GM23248 (cell line): ENCODE results near the gene ZNF831. TPM values are rescaled to one million over a fixed set of nuclear protein-coding genes. Genes with fewer than 3 reads are reported as not detected.

Experiments
- DNase-seq: peaks from one replicate; pipeline ENCODE4 v3.0.0-alpha.2; 2015
- H2AFZ ChIP-seq: fragments of 200-600 bp; sonication (generic); 2 replicates; pipeline ENCODE4 v1.6.1; 2016; ENCODE audit warnings: antibody characterized with exemption
- H3F3A ChIP-seq: fragments of 200-600 bp; sonication (generic); 2 replicates; pipeline ENCODE4 v1.6.1; 2016; ENCODE audit warnings: mild to moderate bottlenecking, antibody characterized with exemption, mixed run types; ENCODE audit not compliant: insufficient read depth
- H3K27ac ChIP-seq: fragments of 200-600 bp; sonication (generic); 2 replicates; pipeline ENCODE4 v1.5.1; 2016; ENCODE audit warnings: mild to moderate bottlenecking
- H3K27me3 ChIP-seq: fragments of 200-600 bp; sonication (generic); replicated peaks from 2 replicates; pipeline ENCODE4 v1.6.1; 2016; ENCODE audit warnings: mild to moderate bottlenecking; ENCODE audit not compliant: insufficient read depth
- H3K36me3 ChIP-seq: fragments of 200-600 bp; sonication (generic); 2 replicates; pipeline ENCODE4 v1.6.1; 2016; ENCODE audit warnings: low read depth, mild to moderate bottlenecking
- H3K4me1 ChIP-seq: fragments of 200-600 bp; sonication (generic); 2 replicates; pipeline ENCODE4 v1.6.1; 2016; ENCODE audit warnings: mild to moderate bottlenecking; ENCODE audit not compliant: insufficient read depth
- H3K4me2 ChIP-seq: fragments of 200-600 bp; sonication (generic); one replicate; pipeline ENCODE4 v1.6.1; 2016; ENCODE audit warnings: mild to moderate bottlenecking; ENCODE audit not compliant: unreplicated experiment
- H3K4me3 ChIP-seq: fragments of 200-600 bp; sonication (generic); 2 replicates; pipeline ENCODE4 v1.5.1; 2016; ENCODE audit warnings: mild to moderate bottlenecking
- H3K79me2 ChIP-seq: fragments of 200-600 bp; sonication (generic); 2 replicates; pipeline ENCODE4 v1.6.1; 2016; ENCODE audit warnings: mild to moderate bottlenecking; ENCODE audit not compliant: insufficient read depth
- H3K9ac ChIP-seq: fragments of 200-600 bp; sonication (generic); 2 replicates; pipeline ENCODE4 v1.6.1; 2016; ENCODE audit warnings: mild to moderate bottlenecking
- H3K9me2 ChIP-seq: fragments of 200-600 bp; sonication (generic); 2 replicates; pipeline ENCODE4 v1.6.1; 2016; ENCODE audit warnings: mixed run types, mild to moderate bottlenecking, moderate library complexity; ENCODE audit not compliant: insufficient read depth
- H3K9me3 ChIP-seq: fragments of 200-600 bp; sonication (generic); one replicate; pipeline ENCODE4 v1.6.1; 2017; ENCODE audit warnings: low read depth
- H4K20me1 ChIP-seq: fragments of 200-600 bp; sonication (generic); 2 replicates; pipeline ENCODE4 v1.6.0; 2016; ENCODE audit not compliant: insufficient read depth
- EZH2 ChIP-seq: fragments of 200-600 bp; sonication (generic); IDR thresholded peaks from 2 replicates; pipeline ENCODE4 v1.6.1; 2018; ENCODE audit warnings: antibody characterized with exemption, mild to moderate bottlenecking; ENCODE audit not compliant: insufficient read depth, poor library complexity, severe bottlenecking
- EZH2phosphoT487 ChIP-seq: fragments of 200-600 bp; sonication (generic); IDR thresholded peaks from 2 replicates; pipeline ENCODE4 v1.6.1; 2018; ENCODE audit warnings: antibody characterized with exemption, moderate library complexity, mild to moderate bottlenecking, low read depth; ENCODE audit not compliant: insufficient read depth
- WGBS, 2 experiments: methylation state at CpG; one replicate each; pipeline ENCODE4 v1.1.6; 2015 to 2017; ENCODE audit warnings: low lambda C conversion rate in 2 of 2, low coverage in 1 of 2; ENCODE audit errors: missing lambda C conversion rate in 2 of 2; 5-methylcytosine and 5-hydroxymethylcytosine counted together
- in situ Hi-C: fragments of 300-500 bp; cut with MboI; formaldehyde crosslinking; loops from 2 replicates; pipeline ENCODE4 v1.15.0; 2020
- polyA plus RNA-seq: library from polyadenylated mRNA; unstranded; fragments of >200 nt; fragmentation: Nextera tagmentation; extraction: Ambion mirVana; gene quantifications from 2 replicates; pipeline ENCODE4 v1.2.1, GENCODE V29; 2016
- total RNA-seq: library from RNA; depleted of rRNA; stranded (reverse); fragments of >200 nt; shearing (Covaris generic); gene quantifications from 2 replicates; pipeline ENCODE4 v1.2.3, GENCODE V29; 2014

ZNF831 gene
- total and polyA plus RNA-seq, 2 experiments from 2014 or later = not detected

DNA sequence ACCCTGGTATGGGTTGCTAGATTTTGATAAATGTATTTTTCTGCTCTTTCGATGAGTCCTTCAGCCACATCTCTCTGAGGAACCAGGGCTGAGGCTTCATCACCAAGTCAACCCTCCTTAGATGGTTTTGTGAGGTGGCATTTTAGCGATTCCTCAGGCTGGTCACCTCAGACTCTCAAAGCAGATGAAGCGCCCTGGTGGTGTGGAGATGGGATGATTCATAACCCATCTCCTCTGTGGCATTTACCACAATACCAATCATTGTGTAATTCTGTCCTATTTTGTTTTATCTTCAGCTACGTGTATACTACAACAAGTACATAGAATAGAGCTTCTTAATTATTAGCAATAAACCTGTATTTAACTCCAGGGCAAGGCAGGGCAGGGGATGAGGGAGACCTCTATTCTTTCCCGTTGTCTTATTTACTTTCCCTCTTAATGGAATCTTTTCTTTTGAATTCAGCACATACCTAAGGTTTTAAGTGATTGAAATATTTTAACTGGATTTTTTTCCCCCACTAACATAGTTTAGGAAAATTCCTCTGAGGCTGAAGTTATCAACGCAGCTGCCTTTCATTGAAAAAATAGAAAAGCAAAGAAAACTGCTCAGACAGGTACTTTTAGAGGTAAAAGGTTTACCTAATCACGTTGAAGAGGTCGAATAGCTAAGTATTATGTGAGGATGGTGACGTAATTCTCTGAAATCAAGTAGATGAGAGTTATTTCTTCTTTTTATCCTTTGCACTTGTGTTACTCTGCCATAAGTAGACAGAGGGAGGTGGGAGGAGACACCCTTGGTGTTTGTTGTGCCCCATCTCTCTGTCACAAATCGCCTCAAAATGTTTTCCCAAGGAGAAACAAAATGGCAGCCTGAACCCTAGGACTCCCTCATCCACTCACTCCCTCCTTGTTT, 79.3 kb downstream of the ZNF831 start:
- TF ChIP-seq EZH2phosphoT487 = no peak
- no peak overlapping the region for H3K4me2 ChIP-seq
- H3K9me3 ChIP-seq = no peaks in the 10 kb centered on the region
- no peaks in the 10 kb centered on the region for H3K4me1 ChIP-seq
- WGBS, 2 experiments = 33 to 36% methylated on average over 10 of the region's 10 CpGs
- in situ Hi-C loops = no loop called here
- H3K27me3 ChIP-seq = peaks cover 24% of the 10 kb centered on the region; the same call in 1 of the 2 replicates
- H3K9ac ChIP-seq = no peak overlapping the region
- no peaks in the 10 kb centered on the region for H3K9me2 ChIP-seq
- H4K20me1 ChIP-seq = no peaks in the 10 kb centered on the region
- H3K4me3 ChIP-seq = no peak overlapping the region
- DNase-seq = peak; percentile 4
- no peaks in the 10 kb centered on the region for H3K79me2 ChIP-seq
- H3F3A ChIP-seq = 0 out of 2 replicates have a peak, but pooled peaks cover 5% of the 10 kb centered on the region
- H3K36me3 ChIP-seq = no peaks in the 10 kb centered on the region
- H3K27ac ChIP-seq = no peak overlapping the region
- no peak overlapping the region for H2AFZ ChIP-seq

- Histone ChIP-seq H3K9me2 (no peaks in the 10 kb centered on the region), H3K4me3 (no peak overlapping the region), H2AFZ (no peak overlapping the region), H3K27me3 (peaks cover 24% of the 10 kb centered on the region), H3K79me2 (no peaks in the 10 kb centered on the region), H3F3A (0 out of 2 replicates have a peak, but pooled peaks cover 7% of the 10 kb centered on the region), H3K9me3 (no peaks in the 10 kb centered on the region), H3K4me1 (no peaks in the 10 kb centered on the region), H3K36me3 (no peaks in the 10 kb centered on the region), H3K4me2 (no peak overlapping the region), H4K20me1 (no peaks in the 10 kb centered on the region), H3K27ac (no peak overlapping the region), H3K9ac (no peak overlapping the region)
- TF ChIP-seq EZH2 = no peak
- TF ChIP-seq EZH2phosphoT487 = no peak
- in situ Hi-C loops = no loop called here
- WGBS, 2 experiments = 20 to 24% methylated on average over 8 of the region's 8 CpGs
- no peak for DNase-seq
Measured at GRCh38 chr20:59246691-59247400, 83.2 kb downstream of the ZNF831 start.

GRCh38 chr20:59247731-59248684, 84.4 kb downstream of the ZNF831 start:
- in situ Hi-C loops = no loop called here
- peak; percentile 11 for DNase-seq

GRCh38 chr20:59250293-59250692, 86.7 kb downstream of the ZNF831 start:
- Histone ChIP-seq H4K20me1 (no peaks in the 10 kb centered on the region), H3K36me3 (no peaks in the 10 kb centered on the region), H3K4me3 (no peak overlapping the region), H3K27me3 (peaks cover 16% of the 10 kb centered on the region), H3K79me2 (no peaks in the 10 kb centered on the region), H3K9me3 (no peaks in the 10 kb centered on the region), H3K9ac (no peak overlapping the region), H3K4me2 (no peak overlapping the region), H3K9me2 (no peaks in the 10 kb centered on the region), H3K4me1 (no peaks in the 10 kb centered on the region), H3F3A (0 out of 2 replicates have a peak, but pooled peaks cover 7% of the 10 kb centered on the region), H2AFZ (no peak overlapping the region), H3K27ac (no peak overlapping the region)
- DNase-seq = no peak
- 33% methylated on average over 6 of the region's 6 CpGs for WGBS, 2 experiments
- in situ Hi-C loops = no loop called here
- TF ChIP-seq EZH2phosphoT487 = no peak
- no peak for TF ChIP-seq EZH2

More at GRCh38 chr20:59247731-59248684, 84.4 kb downstream of the ZNF831 start:
- Histone ChIP-seq H3K36me3 (no peaks in the 10 kb centered on the region), H3K9me2 (no peaks in the 10 kb centered on the region), H3K27me3 (peaks cover 26% of the 10 kb centered on the region), H4K20me1 (no peaks in the 10 kb centered on the region), H3K9me3 (no peaks in the 10 kb centered on the region), H3K4me2 (no peak overlapping the region), H3K4me3 (no peak overlapping the region), H3K4me1 (no peaks in the 10 kb centered on the region), H2AFZ (no peak overlapping the region), H3F3A (0 out of 2 replicates have a peak, but pooled peaks cover 7% of the 10 kb centered on the region), H3K79me2 (no peaks in the 10 kb centered on the region), H3K9ac (no peak overlapping the region), H3K27ac (no peak overlapping the region)
- TF ChIP-seq EZH2 (no peak), EZH2phosphoT487 (no peak)
- WGBS, 2 experiments = 40 to 46% methylated on average over 4 of the region's 4 CpGs
